HEK293 (cell line): ENCODE measurements around the gene OSBPL10.

Experiments
- CTCF ChIA-PET: fragments of 350-600 bp; formaldehyde crosslinking; extraction: SDS; loops from one replicate; lab custom pipeline; 2021; ENCODE audit warnings: antibody characterized with exemption; lab: Yijun Ruan, JAX
- POLR2A ChIA-PET: fragments of 300-600 bp; formaldehyde crosslinking; extraction: SDS; loops from one replicate; lab custom pipeline; 2020; ENCODE audit warnings: antibody characterized with exemption, inconsistent platforms; lab: Yijun Ruan, JAX
- H3K27ac ChIP-seq: fragments of 200-500 bp; sonication (Bioruptor generic); 2 replicates; pipeline ENCODE4 v1.5.1; 2014; ENCODE audit warnings: low read depth, low read length, control low read depth, inconsistent platforms; ENCODE audit errors: extremely low read depth
- H3K36me3 ChIP-seq, 2 experiments: fragments of 200-500 bp in 1 of 2; sonication (Bioruptor generic) in 1 of 2; 1 replicate in 1 of 2; 2 replicates in 1 of 2; pipeline ENCODE4 v1.5.1; 2014 to 2017; ENCODE audit warnings: inconsistent platforms in 2 of 2, low read length in 2 of 2; ENCODE audit not compliant: control insufficient read depth in 2 of 2, insufficient read depth in 1 of 2
- H3K4me1 ChIP-seq: fragments of 200-500 bp; sonication (Bioruptor generic); 2 replicates; pipeline ENCODE4 v1.5.1; 2014; ENCODE audit warnings: mild to moderate bottlenecking, low read length, inconsistent platforms; ENCODE audit not compliant: control insufficient read depth, insufficient read depth
- H3K4me3 ChIP-seq: 2 replicates; pipeline ENCODE4 v1.5.1; 2011; ENCODE audit warnings: low read depth, mild to moderate bottlenecking, control low read depth, low read length, moderate library complexity
- H3K9me3 ChIP-seq: fragments of 200-500 bp; sonication (Bioruptor generic); 2 replicates; pipeline ENCODE4 v1.5.1; 2014; ENCODE audit warnings: low read depth, low read length, inconsistent platforms; ENCODE audit not compliant: control insufficient read depth, insufficient read depth
- EGR2 ChIP-seq: fragments of 450-650 bp; formaldehyde crosslinking; IDR thresholded peaks from 2 replicates; pipeline ENCODE4 v1.5.1; 2016; ENCODE audit warnings: low read depth, missing biosample characterization, missing genetic modification characterization
- FEZF1 ChIP-seq: fragments of 450-650 bp; formaldehyde crosslinking; IDR thresholded peaks from 2 replicates; pipeline ENCODE4 v1.5.1; 2016; ENCODE audit warnings: missing biosample characterization, missing genetic modification characterization
- SCRT2 ChIP-seq: fragments of 450-650 bp; formaldehyde crosslinking; IDR thresholded peaks from 2 replicates; pipeline ENCODE4 v1.5.1; 2016; ENCODE audit warnings: missing biosample characterization, missing genetic modification characterization
- SETDB1 ChIP-seq: IDR thresholded peaks from one replicate; pipeline ENCODE4 v1.6.1; 2017; ENCODE audit warnings: mild to moderate bottlenecking, low read length, moderate library complexity, mixed read lengths; ENCODE audit not compliant: insufficient read length
- TRIM28 ChIP-seq: IDR thresholded peaks from 2 replicates; pipeline ENCODE4 v1.6.1; 2011; ENCODE audit warnings: low read length, control low read depth, borderline replicate concordance
- TSHZ1 ChIP-seq: fragments of 450-650 bp; formaldehyde crosslinking; IDR thresholded peaks from 2 replicates; pipeline ENCODE4 v1.5.1; 2016; ENCODE audit warnings: missing biosample characterization, missing genetic modification characterization, borderline replicate concordance
- YY1 ChIP-seq: fragments of 450-650 bp; formaldehyde crosslinking; IDR thresholded peaks from 2 replicates; pipeline ENCODE4 v1.5.1; 2018; ENCODE audit warnings: missing biosample characterization, missing genetic modification characterization
- ZNF114 ChIP-seq: fragments of 450-650 bp; formaldehyde crosslinking; IDR thresholded peaks from 2 replicates; pipeline ENCODE4 v1.5.0; 2017; ENCODE audit warnings: missing biosample characterization, missing genetic modification characterization
- ZNF18 ChIP-seq: fragments of 450-650 bp; formaldehyde crosslinking; IDR thresholded peaks from 2 replicates; pipeline ENCODE4 v1.5.1; 2016; ENCODE audit warnings: missing biosample characterization, missing genetic modification characterization
- ZNF184 ChIP-seq: fragments of 450-650 bp; IDR thresholded peaks from 2 replicates; pipeline ENCODE4 v1.5.1; 2018; ENCODE audit warnings: missing biosample characterization, mild to moderate bottlenecking, missing genetic modification characterization
- ZNF24 ChIP-seq: fragments of 450-650 bp; formaldehyde crosslinking; IDR thresholded peaks from 2 replicates; pipeline ENCODE4 v1.5.1; 2016; ENCODE audit warnings: missing biosample characterization, missing genetic modification characterization
- ZNF324 ChIP-seq: fragments of 450-650 bp; formaldehyde crosslinking; IDR thresholded peaks from 2 replicates; pipeline ENCODE4 v1.5.1; 2016; ENCODE audit warnings: missing biosample characterization, missing genetic modification characterization
- ZNF548 ChIP-seq: fragments of 450-650 bp; formaldehyde crosslinking; IDR thresholded peaks from 2 replicates; pipeline ENCODE4 v1.5.1; 2016; ENCODE audit warnings: missing biosample characterization, missing genetic modification characterization
- ZXDB ChIP-seq: fragments of 450-650 bp; formaldehyde crosslinking; IDR thresholded peaks from 2 replicates; pipeline ENCODE4 v1.5.1; 2016; ENCODE audit warnings: missing biosample characterization, missing genetic modification characterization
- TF ChIP-seq, protein P1 (sequence below): fragments of 450-650 bp; formaldehyde crosslinking; IDR thresholded peaks from 2 replicates; pipeline ENCODE4 v1.5.1; 2017; ENCODE audit warnings: missing biosample characterization, missing genetic modification characterization
- TF ChIP-seq, protein P2 (sequence below): fragments of 450-650 bp; formaldehyde crosslinking; IDR thresholded peaks from 2 replicates; pipeline ENCODE4; 2016; ENCODE audit warnings: missing biosample characterization, missing genetic modification characterization

The OSBPL10 gene

GRCh38 chr3:31955581-31955980 is 25.5 kb downstream of the OSBPL10 start:
- POLR2A ChIA-PET = no interaction called here

DNA sequence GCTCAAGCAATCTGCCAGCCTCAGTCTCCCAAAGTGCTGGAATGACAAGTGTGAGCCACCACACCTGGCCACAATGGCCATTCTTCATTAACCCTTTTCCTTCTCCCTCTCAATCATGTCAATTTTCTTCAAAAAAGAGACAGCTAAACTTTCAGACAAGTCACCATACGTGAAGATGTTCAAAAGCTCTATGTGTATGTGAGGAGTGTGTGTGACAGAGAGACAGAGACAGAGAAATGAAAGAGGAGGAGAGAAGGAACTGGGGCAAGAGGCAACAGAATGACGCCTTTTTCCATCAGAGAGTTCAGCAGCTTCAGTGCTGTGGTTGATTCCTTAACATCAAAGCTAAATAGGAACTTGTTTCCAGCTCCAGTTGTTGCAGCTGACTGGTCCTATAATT is 27.4 kb downstream of the OSBPL10 start:
- Histone ChIP-seq H3K4me1 (peaks cover 7% of the 10 kb centered on the region), H3K4me3 (no peak overlapping the region), H3K9me3 (no peaks in the 10 kb centered on the region), H3K27ac (no peak overlapping the region), H3K36me3 (no peaks in the 10 kb centered on the region)
- POLR2A ChIA-PET = no interaction called here
- CTCF ChIA-PET = no interaction called here
- TF ChIP-seq ZNF114 (tag by site-specific recombination) = no peak
- TF ChIP-seq, protein P1, sequence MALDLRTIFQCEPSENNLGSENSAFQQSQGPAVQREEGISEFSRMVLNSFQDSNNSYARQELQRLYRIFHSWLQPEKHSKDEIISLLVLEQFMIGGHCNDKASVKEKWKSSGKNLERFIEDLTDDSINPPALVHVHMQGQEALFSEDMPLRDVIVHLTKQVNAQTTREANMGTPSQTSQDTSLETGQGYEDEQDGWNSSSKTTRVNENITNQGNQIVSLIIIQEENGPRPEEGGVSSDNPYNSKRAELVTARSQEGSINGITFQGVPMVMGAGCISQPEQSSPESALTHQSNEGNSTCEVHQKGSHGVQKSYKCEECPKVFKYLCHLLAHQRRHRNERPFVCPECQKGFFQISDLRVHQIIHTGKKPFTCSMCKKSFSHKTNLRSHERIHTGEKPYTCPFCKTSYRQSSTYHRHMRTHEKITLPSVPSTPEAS = no peak
- no peak for TF ChIP-seq FEZF1 (tag by site-specific recombination)
- TF ChIP-seq YY1 (tag by site-specific recombination) = no peak
- TF ChIP-seq EGR2 (tag by site-specific recombination) = no peak
- TF ChIP-seq ZNF324 = no peak
- no peak for TF ChIP-seq ZNF548 (tag by site-specific recombination)
- TF ChIP-seq ZNF24 (tag by site-specific recombination) = no peak
- TF ChIP-seq ZNF184 (tag by site-specific recombination) = no peak
- TF ChIP-seq TRIM28 = no peak

More at GRCh38 chr3:31955581-31955980, 25.5 kb downstream of the OSBPL10 start:
- Histone ChIP-seq H3K27ac (no peak overlapping the region), H3K9me3 (no peaks in the 10 kb centered on the region), H3K4me1 (peaks cover 14% of the 10 kb centered on the region), H3K4me3 (no peak overlapping the region), H3K36me3 (no peaks in the 10 kb centered on the region)
- CTCF ChIA-PET = no interaction called here
- TF ChIP-seq, protein P2, sequence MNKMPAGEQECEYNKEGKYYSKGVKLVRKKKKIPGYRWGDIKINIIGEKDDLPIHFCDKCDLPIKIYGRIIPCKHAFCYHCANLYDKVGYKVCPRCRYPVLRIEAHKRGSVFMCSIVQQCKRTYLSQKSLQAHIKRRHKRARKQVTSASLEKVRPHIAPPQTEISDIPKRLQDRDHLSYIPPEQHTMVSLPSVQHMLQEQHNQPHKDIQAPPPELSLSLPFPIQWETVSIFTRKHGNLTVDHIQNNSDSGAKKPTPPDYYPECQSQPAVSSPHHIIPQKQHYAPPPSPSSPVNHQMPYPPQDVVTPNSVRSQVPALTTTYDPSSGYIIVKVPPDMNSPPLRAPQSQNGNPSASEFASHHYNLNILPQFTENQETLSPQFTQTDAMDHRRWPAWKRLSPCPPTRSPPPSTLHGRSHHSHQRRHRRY (tag by site-specific recombination) = no peak
- TF ChIP-seq SETDB1 = peak; percentile 69
- TF ChIP-seq ZNF18 = no peak
- peak; percentile 93; the same call in 1 of the 2 replicates for TF ChIP-seq TRIM28
- TF ChIP-seq ZXDB (tag by site-specific recombination) = no peak

GRCh38 chr3:31953091-31953490 is 28.0 kb downstream of the OSBPL10 start:
- Histone ChIP-seq H3K4me3 (no peak overlapping the region), H3K9me3 (no peaks in the 10 kb centered on the region), H3K36me3 (no peaks in the 10 kb centered on the region), H3K27ac (no peak overlapping the region), H3K4me1 (peaks cover 2% of the 10 kb centered on the region)
- ChIA-PET POLR2A (no interaction called here), CTCF (no interaction called here)
- TF ChIP-seq TSHZ1 (tag by site-specific recombination) = no peak
- TF ChIP-seq SCRT2 (tag by site-specific recombination) = no peak
